Activated CD4-positive, alpha-beta T cell treated with anti-CD3 and anti-CD28 coated beads, Interleukin-2, amount 50 U/mL, for 48 hours (primary cell): ENCODE measurements around the gene PITHD1.
A peak's percentile ranks its signal among the peaks of the same experiment; 100 is the strongest.
"Not testable (repeated sequence)": the region's sequence is repeated elsewhere in the genome, so short reads cannot be mapped to it uniquely, and the experiment has no call there.

Experiments used
- DNase-seq, 2 experiments: peaks; one replicate each; pipeline ENCODE4 v3.0.0-alpha.2; 2020

PITHD1 gene

DNA sequence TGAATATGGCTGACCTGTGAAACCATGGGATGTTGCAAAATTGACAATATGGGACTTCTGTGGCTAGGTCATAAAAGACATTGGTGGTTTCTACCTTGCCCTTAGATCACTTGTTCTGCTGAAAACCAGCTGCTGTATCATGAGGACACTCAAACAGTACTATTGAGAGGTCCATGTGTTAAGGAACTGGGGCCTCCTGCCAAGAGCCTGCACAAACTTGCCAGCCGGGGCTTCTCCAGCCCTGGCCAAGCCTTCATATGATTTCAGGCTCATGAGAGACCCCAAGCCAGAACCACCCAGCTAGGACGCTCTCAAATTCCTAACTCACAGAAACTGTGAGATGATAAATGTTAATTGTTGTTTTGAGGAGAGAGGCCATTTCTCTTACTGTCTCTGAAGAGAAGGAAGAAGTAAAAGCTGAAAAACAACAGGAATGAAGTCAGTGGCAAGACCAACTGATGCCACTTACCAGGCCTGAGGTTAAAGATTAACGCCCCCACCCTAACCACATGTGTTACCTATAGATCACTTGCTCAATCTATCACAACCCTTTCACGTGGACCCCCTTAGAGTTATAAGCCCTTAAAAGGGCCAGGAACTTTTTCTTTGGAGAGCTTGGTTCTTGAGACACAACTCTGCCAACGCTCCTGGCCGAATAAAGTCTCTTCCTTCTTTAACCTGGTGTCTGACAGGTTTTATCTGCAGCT is 3.9 kb upstream of the PITHD1 start:
- DNase-seq: no peak

- DNase-seq: no peak
These were observed 2.0 kb upstream of the PITHD1 start for GRCh38 chr1:23776217-23776616.

DNA sequence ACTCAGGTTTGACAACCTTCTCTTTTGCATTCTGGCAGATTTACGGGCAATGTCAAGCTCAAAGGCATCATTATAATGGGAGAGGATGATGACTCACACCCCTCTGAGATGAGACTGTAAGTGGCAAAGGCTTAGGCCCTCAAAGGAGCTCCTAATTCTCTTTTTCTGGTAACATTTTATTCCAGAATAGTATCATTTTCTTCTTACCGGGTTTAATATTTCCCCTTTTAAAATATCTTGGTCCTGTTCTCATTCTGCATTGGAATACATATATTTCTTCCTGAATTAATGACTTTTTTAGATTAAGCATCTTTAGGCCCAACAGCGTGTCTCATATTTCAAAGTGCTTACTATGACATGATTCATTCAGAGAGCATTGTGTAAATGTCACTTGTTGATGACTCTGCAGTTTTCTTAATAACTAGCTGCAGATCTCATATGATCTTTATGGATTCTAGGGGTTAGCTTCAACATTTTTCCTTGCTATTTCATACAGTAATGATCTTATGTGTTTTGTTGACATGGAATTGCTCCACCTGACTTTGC is 1.7 kb downstream of the PITHD1 start:
- DNase-seq: no peak

GRCh38 chr1:23783141-23783540 is 4.9 kb downstream of the PITHD1 start:
- DNase-seq: not testable (repeated sequence)

- DNase-seq: no peak
These were observed 6.6 kb downstream of the PITHD1 start for GRCh38 chr1:23784846-23785245.

- no peak for DNase-seq
These were observed 9.5 kb downstream of the PITHD1 start for GRCh38 chr1:23787701-23788100.

GRCh38 chr1:23788695-23789094 is 10.5 kb downstream of the PITHD1 start:
- no peak for DNase-seq

DNA sequence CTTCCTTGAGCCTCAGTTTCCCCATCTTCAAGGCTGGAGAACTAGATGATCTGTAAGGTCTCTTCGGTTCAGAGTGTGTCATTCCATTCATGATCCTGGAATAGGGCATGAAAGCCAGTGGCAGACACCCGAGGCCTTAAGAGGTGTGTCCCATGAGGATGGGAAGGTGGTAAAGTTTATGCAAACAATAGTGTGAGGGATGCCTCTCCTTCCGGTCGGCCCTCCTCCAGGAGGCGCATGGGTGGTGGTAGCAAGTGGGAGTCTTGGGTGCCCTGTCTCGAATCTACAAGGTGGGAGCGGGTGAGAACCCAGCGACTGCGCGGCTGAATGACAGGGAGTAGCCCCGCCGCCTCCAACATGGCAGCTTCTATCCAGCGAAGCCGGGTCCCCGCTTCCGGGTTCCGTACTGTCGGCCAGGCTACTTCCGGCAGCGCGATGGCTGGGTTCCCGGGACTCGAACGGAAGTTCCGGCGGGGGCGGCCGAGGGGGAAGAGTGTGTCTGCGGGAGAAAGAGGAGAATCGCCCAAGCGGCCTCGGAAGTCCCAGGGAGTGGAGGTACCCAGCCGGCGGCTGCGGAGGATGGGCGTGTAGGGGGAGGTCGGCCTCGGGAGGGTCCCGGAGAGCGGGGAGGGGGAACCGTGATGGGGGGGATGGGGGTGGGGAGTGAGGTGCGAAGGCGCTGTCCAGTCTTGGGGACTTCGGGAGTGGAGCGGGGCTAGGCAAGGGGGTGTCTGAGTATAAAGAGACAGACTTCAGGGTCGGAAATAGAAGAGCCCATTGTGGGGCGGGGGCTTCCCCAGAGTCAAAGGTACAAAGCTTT is 12.7 kb downstream of the PITHD1 start, which contains the start of gene LYPLA2:
TSS of gene LYPLA2 (plus strand) at position 450 of the 820 bp plus-strand sequence. CDS start 1,538 bp downstream, outside the sequence.
- DNase-seq: peak; percentile 92 to 93

GRCh38 chr1:23791516-23792047 is 13.4 kb downstream of the PITHD1 start:
- peak; percentile 36 to 55 for DNase-seq

DNA sequence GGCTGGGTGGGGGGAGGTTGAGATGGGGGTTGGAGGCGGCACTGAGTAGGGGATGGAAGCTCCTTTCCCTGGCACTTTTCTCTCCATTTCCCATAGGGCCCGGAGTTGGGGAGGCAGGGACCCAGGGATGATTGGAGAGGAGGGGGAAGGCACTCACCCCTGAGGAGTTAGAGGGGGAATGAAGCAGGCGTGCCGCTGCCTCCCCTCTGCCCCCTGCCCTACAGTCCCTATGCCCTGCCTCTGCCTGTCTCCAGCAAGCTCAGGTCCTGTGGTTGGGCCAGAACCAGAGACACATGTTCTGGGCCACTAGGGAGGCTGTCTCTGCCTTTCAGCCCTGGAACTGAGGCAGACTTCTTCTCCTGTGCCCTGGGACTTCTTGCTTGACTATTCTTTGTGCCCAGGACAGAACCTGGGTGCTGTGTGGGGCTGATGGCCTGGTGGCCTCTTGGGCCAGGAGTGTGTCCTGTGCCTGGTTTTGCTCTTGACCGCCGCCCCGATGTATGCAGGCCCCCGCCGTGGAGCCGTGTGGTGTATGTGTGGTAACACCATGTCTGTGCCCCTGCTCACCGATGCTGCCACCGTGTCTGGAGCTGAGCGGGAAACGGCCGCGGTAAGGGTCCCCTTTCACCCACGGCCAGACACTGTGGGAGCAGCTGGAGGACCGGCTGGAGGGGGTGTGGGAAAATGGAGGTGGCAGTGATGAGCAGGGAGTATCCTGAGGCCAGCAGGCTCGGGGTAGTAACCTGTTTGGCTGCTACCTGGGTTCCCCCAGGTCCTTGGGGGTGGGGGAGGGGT is 14.1 kb downstream of the PITHD1 start:
- DNase-seq: no peak

- peak in 1 of 2 experiments; percentile 34 for DNase-seq
These were observed 15.0 kb downstream of the PITHD1 start for GRCh38 chr1:23793018-23793781.

DNA sequence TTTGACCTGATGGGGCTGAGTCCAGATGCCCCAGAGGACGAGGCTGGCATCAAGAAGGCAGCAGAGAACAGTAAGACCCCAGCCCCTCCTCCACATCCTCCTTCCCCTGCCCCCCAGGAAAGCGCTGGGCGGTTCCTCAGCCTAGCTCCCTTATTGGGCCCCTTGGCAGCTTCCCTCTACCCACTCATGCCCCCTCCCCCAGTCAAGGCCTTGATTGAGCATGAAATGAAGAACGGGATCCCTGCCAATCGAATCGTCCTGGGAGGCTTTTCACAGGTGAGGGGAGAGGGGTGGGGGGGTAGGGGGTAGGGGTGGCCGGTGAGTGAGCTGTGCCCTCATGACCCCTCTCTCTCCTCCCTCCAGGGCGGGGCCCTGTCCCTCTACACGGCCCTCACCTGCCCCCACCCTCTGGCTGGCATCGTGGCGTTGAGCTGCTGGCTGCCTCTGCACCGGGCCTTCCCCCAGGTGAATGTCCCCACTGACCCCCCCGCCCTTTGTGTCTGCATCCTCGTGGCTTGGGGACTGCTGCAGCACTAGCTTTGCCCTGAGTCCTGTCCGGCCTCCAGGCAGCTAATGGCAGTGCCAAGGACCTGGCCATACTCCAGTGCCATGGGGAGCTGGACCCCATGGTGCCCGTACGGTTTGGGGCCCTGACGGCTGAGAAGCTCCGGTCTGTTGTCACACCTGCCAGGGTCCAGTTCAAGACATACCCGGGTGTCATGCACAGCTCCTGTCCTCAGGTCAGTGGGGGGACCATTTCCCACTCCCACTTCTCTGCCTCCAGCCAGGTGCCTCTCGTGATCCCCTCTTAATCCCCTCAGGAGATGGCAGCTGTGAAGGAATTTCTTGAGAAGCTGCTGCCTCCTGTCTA is 15.9 kb downstream of the PITHD1 start:
- DNase-seq: no peak

DNA sequence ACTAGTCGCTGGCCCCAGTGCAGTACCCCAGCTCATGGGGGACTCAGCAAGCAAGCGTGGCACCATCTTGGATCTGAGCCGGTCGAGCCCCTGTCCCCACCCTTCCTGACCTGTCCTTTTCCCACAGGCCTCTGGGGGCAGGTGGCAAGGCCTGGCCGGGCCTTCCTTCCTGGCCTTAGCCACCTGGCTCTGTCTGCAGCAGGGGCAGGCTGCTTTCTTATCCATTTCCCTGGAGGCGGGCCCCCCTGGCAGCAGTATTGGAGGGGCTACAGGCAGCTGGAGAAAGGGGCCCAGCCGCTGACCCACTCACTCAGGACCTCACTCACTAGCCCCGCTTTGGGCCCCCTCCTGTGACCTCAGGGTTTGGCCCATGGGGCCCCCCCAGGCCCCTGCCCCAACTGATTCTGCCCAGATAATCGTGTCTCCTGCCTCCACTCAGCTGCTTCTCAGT is 16.5 kb downstream of the PITHD1 start:
- not testable (repeated sequence) for DNase-seq

GRCh38 chr1:23795676-23796465 is 17.7 kb downstream of the PITHD1 start:
- DNase-seq: no peak

DNA sequence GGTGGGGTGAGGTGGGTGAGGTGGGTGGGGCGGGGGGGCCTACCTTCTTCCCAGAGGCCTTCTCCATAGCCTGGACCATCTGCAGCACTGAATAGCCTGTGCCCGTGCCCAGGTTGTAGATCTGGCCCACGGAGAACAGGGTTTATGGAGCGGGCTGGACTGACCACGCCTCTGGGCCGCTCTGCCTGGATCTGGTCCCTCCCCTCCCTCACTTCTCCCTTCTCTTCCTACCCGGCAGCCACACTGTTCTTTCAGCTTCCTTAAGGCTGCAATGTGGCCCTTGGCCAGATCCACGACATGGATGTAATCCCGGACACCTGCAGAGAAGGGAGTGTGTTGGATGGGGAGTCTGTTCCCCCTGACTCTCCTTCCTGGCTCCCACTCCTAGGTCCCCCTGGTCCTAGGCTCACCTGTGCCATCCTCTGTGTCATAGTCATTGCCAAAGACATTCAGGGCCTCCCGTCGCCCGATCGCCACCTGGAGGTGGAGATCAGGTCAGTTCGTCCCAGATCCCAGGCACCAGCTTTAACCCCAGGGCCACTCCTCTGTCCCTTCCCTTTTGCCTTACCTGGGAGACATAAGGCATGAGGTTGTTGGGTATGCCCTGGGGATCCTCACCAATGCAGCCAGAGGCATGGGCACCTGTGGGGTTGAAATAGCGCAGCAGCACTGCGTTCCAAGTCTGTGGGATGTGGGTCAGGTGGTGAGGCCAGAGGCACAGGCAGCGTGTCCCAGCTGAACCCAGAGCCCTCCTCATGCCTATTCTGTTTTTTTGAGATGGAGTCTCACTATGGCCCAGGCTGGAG is 18.5 kb downstream of the PITHD1 start:
- no peak for DNase-seq

DNA sequence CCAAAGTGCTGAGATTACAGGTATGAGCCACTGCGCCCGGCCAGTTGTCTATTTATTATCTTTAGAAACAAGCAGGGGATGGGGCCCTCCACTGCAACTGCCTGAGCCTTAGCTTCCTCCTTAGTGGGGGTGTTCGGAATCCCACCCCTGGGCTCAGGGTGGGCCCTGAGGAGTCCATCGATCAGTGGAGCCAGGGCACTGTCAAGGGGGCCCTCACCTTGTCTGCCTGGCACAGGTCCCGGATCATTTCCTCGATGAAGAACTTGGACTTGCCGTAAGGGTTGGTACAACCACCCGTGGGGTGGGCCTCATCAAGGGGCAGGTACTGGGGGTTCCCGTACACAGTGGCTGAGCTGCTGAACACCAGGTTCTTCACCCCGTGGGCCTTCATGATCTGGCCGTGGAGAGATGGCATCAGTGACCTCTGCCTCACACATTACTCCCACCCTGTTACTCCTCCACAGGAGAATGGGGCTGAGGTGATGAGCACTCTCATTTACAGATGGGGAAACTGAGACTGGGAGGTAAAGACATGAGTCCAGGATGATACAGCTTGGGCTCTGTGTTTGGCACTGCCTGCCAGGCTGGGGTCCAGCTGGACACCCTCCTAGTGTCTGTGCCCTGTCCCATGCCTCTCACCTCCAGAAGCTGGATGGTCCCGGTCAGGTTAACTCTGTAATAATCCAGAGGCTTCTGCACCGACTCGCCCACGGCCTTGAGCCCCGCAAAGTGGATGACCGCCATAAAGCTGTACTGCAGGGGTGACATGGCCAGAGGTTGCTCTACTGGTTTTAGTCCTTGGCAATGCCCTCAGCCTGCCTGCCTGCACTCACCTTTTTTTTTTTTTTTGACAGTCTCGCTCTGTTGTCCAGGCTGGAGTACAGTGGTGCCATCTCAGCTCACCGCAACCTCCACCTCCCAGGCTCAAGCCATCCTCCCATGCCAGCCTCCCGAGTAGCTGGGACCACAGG is 19.5 kb downstream of the PITHD1 start:
- DNase-seq: no peak

GRCh38 chr1:23798662-23799142 is 20.5 kb downstream of the PITHD1 start:
- DNase-seq: peak in 1 of 2 experiments; percentile 29

DNA sequence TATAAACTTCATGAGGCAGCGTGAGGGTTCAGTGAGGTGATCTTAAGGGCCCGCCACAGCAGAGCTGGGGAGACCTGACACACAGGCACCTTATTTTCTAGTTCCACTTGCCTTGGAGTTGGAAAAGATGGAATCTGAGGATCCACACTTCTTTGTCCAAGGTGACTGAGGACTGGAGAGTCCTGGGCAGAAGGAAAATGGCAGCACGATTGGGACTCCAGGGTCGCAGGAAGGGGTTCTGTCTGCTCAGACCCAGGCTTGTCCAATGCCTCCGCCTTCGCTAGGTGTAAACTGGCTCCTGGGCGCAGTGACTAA is 21.0 kb downstream of the PITHD1 start:
- DNase-seq: no peak
